CD4-positive, alpha-beta T cell treated with Interleukin-4 for 1 hour (primary cell): Measurements from ENCODE around the gene AIFM2.
"Not testable (repeated sequence)": the region's sequence is repeated elsewhere in the genome, so short reads cannot be mapped to it uniquely, and the experiment has no call there.

ENCODE experiments used
- DNase-seq, 2 donors: peaks; one replicate each; pipeline ENCODE4 v3.0.0-alpha.2; 2020 to 2022

The AIFM2 gene

DNA sequence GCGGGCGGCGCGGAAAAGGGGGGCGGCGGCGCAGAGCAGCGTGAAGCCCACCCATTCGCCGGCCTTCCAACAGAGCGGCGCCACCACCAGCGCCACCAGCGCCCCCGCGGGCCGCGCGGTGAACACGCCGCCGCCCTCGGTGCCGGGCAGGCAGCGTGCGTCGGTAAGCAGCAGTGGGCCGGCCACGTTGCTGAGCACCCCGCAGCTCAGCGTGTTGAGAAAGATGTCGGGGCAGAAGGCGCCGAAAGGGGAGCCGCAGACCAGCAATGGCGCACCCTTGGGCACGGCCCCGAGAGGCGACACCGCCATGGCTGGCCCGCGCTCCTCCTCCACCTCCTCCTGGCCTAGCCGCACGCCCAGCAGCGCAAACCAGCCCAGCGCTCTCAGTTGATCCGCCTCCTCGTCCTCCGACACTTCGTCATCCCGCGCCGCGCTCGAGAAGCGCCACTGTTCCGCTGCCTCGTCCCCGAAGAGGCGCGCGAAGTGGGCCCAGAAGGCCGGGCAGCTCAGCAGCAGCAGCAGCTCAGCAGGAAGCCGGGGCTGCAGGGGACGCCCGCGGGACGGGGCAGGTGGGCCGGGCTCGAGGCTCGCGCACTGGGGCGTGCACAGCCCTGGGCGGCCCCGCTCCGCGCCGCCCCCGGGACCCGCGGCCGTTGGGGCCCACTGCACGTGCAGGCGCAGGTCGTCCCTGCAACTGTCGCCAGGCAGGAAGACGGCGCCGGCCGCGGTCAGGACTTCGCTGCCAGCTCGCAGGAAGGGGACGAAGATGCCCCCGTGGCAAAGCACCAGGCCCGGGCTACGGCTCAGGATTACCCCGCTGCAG is 13.3 kb upstream of the AIFM2 start:
- peak; percentile 67 to 72 for DNase-seq

DNA sequence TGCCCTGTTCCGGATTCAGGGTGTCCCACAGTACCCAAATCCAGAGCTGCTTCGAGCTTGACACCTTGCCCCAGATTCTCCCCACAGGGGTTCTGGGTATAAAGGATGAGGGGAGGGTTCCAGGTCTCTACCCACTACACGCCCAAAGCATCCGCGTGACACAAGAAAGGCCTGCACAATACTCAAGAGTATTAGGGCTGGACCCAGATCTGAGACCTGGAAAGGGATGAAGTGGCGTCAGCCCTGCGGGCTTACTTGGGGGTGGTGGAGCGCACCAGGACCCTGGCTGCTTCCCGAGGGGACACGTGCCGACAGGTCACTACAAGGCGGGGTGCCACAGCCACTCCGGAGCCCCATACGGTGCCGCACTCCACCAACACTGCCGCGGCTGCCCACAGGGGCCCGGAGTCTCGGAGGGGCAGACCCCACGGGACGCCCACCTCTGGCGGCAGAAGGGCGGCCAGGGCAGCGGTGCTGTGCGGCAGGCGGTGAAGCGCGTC is 12.6 kb upstream of the AIFM2 start:
- no peak for DNase-seq

DNA sequence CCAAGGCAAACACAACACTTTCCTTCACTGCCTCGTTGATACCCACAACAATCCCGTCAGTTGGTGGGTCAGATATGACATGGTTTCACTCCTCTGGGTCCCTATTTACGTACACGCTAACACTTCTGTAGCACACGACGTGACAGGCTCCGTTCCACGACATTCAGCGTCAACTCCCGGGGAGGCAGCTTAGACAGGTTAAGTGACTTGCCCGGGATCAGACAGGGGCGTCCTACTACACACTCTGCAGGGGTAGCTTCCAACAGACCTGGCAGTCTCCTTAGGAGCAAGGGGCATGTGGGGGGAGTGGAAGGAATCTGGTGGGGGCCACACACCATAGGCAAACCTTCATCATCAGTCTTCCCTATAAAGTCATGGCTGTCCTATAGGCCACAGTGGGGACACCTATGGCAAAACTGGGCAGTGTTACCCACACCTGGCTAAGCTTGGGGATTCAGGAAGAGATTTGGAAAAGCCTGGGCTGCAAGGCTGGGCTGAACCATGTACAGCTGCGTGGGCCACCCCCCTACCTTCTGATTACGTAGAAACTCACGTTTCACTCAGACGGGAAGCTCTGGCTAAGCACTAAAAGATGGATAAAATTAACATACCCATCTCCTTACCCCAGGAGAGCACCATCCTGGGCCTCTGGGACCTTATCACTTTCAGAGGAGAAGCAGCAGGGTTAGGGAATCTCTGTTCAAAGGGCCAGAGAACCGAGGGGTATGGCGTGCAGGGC is 11.9 kb upstream of the AIFM2 start:
- no peak for DNase-seq

- DNase-seq, result no peak
Observed at GRCh38 chr10:70142555-70142954, 9.9 kb upstream of the AIFM2 start.

DNA sequence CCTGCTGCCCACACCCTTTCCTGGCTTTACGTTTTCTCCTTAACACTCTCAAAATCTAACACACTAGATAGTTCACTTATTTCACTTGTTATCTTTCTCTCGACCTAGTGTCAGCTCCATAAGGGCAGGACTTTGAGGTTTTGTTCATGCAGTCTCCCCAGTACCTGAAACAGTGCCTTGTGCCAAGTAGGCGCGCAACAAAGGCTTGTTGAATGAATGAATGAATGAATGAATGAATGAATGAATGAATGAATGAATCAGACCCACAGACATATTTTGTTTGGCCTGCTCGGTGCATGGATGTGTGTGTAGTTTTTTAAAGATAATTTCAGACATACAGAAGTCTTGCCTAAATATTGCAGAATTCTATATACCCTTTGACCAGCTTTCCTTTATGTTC is 7.7 kb upstream of the AIFM2 start:
- DNase-seq, result no peak

DNA sequence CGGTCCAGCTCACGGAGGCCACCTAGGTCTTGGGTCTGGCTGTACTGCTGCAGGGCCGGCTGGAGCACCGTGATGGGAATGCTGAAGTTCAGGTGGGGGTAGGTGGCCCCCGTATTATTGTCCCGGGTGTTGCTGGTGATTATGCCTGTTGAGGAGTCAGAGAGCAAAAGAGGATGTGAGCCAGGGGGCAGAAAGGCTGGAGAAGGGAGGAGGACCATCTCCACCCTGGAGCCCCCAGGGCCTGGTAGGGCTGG is 7.3 kb upstream of the AIFM2 start:
- DNase-seq, result no peak

- DNase-seq, result no peak
Observed at GRCh38 chr10:70139151-70139996, 6.7 kb upstream of the AIFM2 start.

GRCh38 chr10:70137927-70138883 is 5.6 kb upstream of the AIFM2 start:
- no peak for DNase-seq

DNA sequence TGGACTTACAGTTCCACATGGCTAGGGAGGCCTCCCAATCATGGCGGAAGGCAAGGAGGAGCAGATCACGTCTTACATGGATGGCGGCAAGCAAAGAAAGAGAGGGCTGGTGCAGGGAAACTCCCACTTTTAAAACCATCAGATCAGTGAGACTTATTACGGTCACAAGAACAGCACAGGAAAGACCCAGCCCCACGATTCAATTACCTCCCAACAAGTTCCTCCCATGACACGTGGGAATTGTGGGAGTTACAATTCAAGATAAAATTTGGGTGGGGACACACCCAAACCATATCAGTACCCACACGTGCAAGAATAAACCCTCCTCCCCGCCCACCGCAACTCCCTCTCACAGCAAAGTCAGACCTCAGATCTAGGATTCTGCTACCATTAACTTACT is 4.5 kb upstream of the AIFM2 start:
- no peak for DNase-seq

- no peak for DNase-seq
Observed at GRCh38 chr10:70135684-70136083, 3.1 kb upstream of the AIFM2 start.

GRCh38 chr10:70135046-70135445 is 2.4 kb upstream of the AIFM2 start:
- DNase-seq, result no peak

DNA sequence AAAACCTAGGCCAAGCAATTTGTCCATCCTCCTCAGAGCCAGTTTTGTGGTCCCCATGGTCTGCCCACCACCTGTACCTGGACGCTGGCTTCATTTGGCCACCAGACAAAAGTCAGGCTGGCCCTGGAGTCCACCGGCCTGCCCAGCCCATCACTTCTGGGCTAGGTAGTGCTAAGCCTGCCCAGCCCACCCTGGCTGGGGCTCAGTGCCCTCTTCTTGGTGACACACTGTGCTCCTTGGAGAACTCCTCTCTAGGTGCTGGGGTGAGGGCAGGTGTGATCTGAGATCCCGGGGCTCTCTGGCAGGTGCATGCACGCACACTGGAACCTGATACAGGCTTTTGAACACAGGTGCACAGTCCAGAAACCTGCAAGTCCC is 1.1 kb downstream of the AIFM2 start:
- no peak for DNase-seq

DNA sequence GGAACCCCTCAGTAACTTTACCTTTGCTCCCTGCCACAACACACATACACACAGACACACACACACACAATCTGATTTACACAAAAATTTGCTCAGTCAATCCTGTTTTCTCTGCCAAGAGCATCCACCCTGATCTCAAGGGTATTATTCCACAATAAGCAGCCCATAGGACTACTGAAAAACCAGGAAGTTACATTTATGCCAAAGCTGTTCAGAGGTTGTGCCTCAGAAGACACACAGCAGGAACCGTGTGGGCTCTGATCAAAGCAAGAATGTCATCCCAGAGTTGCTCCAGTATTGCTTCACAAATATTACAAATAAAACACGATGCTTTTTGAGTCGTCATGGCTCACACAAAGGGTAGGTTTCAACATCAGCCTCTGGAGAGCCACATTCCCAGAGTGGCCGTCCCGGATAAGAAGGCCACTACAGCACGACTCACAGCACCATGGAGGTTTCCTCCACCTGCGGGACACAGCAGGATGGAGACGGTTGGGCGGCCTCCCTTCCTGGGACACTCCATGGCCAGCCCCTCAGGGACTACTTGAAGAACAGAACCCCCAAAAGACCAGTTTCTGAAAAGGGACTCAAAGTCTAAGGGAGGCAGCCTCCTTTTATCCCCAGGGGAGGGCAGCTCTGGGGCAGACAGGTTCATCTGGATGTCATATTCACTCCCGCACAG is 1.6 kb downstream of the AIFM2 start:
- DNase-seq, result no peak

DNA sequence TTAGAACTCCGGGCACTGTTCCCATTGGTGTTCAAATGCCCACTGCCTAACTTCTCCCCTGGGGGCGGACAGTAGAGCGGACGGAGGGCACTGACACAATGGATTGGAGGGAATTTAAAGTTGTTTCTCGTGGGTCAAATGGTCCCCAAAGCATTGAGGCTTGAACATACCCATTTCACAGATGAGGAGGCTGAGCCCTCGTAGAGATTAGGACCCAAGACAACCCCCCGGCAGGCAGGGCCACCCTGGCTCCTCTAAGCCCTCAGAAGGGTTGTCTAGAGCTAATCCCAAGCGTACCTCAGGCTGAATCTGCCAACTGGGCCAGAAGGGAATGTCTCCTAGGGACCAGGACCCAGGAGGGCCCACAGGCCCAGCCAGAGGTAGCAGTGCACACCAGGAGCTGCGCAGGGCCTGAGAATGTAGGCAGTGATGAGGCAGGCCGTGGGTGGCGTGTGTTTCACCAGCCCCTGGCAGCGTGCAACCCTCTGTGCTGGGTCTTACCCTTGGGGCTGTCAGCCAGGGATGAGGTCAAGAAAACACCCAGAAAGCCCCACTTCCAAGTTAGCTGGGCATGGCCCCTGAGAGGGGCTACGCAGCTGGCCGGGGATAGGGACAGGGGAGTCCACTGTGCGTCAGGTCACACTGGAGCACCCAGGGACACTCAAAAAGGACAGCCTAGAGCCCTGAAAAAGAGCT is 5.8 kb downstream of the AIFM2 start:
- no peak for DNase-seq

- no peak for DNase-seq
Observed at GRCh38 chr10:70125918-70126552, 6.6 kb downstream of the AIFM2 start.

DNA sequence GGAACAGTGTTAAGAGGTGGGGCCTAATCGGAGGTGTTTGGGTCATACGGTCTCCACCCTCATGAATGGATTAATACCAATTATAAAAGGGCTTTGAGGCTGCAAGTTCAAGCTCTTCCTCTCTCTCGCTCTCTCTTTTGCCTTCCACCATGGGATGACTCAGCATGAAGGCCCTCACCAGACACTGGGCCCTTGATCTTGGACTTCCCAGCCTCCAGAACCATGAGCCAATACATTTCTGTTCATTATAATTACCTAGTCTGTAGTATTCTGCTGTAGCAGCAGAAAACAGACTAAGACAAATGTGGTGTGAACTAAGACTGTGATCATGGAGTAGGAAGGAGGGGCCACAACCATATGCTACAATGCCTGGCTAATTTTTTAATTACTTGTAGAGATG is 7.7 kb downstream of the AIFM2 start:
- no peak for DNase-seq

DNA sequence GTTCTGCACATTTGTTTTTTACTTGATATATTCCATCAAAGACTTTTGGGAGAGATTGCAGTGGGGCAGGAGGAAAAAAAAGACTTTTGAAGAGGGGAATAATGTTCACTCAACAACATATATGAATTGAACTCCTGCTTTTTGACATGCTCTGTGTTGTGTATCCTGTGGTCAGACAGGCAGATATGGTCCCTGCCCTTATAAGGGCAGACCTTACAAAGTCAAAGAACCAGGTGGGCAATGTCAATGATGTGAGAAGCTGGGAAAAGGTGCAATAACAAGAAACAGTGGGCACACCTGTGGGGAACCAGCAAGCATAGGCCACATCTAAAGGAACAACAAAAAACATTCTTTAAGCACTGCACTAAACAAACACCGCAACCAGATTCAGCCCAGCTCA is 8.2 kb downstream of the AIFM2 start:
- DNase-seq, result no peak

DNA sequence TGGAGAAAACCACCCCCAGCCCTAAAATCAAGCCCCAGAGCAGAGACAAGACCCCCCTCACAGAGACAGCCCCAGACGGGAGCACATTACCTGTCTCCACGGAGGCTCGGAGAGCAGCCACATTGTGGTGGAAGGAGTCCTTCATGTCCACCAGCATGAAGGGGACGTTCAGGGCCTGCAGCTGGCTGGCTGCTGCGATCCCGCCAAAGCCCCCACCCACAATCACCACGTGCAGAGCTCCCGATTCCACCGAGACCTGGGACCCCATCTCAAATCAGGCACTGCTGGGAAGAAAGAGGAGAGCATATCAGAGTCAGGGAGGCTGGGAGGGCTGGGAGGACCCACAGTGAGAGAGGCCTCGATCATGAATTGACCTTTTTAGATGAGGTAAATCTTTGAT is 8.8 kb downstream of the AIFM2 start:
- no peak for DNase-seq

- not testable (repeated sequence) for DNase-seq
Observed at GRCh38 chr10:70123166-70123565, 9.5 kb downstream of the AIFM2 start.

DNA sequence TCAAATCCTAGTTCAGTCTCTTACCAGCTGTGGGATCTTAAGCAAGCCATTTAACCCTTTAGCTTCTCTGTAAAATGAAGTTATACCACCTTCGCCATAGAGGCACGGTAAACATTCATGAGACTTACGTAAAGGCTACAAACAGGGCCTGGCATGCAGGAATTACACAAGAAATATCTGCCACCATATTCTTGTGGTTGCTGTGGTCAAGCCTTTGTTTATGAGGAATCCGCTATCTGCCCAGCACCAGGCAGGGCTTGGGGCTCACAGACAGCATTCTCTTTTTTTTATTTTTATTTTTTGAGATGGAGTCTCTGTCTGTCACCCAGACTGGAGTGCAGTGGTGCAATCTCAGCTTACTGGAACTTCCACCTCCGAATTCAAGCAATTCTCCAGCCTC is 9.9 kb downstream of the AIFM2 start:
- DNase-seq, result no peak
